Progenitor cell of endocrine pancreas (in vitro differentiated cells): Measurements from ENCODE around the gene HYDIN. TPM values are rescaled to one million over a fixed set of nuclear protein-coding genes. Genes with fewer than 3 reads are reported as not detected.

Experiments
- DNase-seq: peaks from one replicate; pipeline ENCODE4 v3.0.0; 2021; ENCODE audit warnings: low spot score; ENCODE audit not compliant: unreplicated experiment
- H3K27ac Mint-ChIP-seq: 2 replicates; pipeline ENCODE4 v1.8.0; 2021; ENCODE audit warnings: mild to moderate bottlenecking, moderate library complexity, mixed read lengths
- H3K27me3 Mint-ChIP-seq: 2 replicates; pipeline ENCODE4 v1.8.0; 2021; ENCODE audit warnings: mixed read lengths
- H3K36me3 Mint-ChIP-seq: 2 replicates; pipeline ENCODE4 v1.8.0; 2022; ENCODE audit warnings: mixed read lengths; ENCODE audit not compliant: insufficient read depth
- H3K4me1 Mint-ChIP-seq: 2 replicates; pipeline ENCODE4 v1.8.0; 2021; ENCODE audit warnings: low read depth, mixed read lengths
- H3K4me3 Mint-ChIP-seq: 2 replicates; pipeline ENCODE4 v1.8.0; 2021; ENCODE audit warnings: low read depth, mild to moderate bottlenecking, moderate library complexity, mixed read lengths
- H3K9me3 Mint-ChIP-seq: 2 replicates; pipeline ENCODE4 v1.8.0; 2021; ENCODE audit warnings: low read depth, mixed read lengths
- CTCF ChIP-seq: fragments of 200-600 bp; sonication (generic); IDR thresholded peaks from one replicate; pipeline ENCODE4 v1.5.0; 2021; ENCODE audit warnings: antibody characterized with exemption, mild to moderate bottlenecking; ENCODE audit not compliant: unreplicated experiment
- total RNA-seq: library from RNA; stranded (reverse); gene quantifications from 2 replicates; pipeline ENCODE4 v1.2.1, GENCODE V29; 2021

Gene HYDIN
- total RNA-seq, 1 donor from 2014 or later, result 21.7 TPM

GRCh38 chr16:71198408-71198807 is 32.1 kb downstream of the HYDIN start:
- H3K27me3 Mint-ChIP-seq, result no peaks in the 10 kb centered on the region
- no peak overlapping the region for H3K27ac Mint-ChIP-seq
- peaks cover 1% of the 10 kb centered on the region for H3K36me3 Mint-ChIP-seq
- peaks cover 8% of the 10 kb centered on the region for H3K9me3 Mint-ChIP-seq
- H3K4me1 Mint-ChIP-seq, result no peaks in the 10 kb centered on the region
- H3K4me3 Mint-ChIP-seq, result no peak overlapping the region
- TF ChIP-seq CTCF, result no peak
- no peak for DNase-seq

GRCh38 chr16:71192387-71192786 is 38.1 kb downstream of the HYDIN start:
- TF ChIP-seq CTCF, result no peak
- no peaks in the 10 kb centered on the region for H3K36me3 Mint-ChIP-seq
- H3K4me1 Mint-ChIP-seq, result peaks cover 2% of the 10 kb centered on the region
- H3K27me3 Mint-ChIP-seq, result no peaks in the 10 kb centered on the region
- peaks cover 11% of the 10 kb centered on the region for H3K9me3 Mint-ChIP-seq
- no peak overlapping the region for H3K4me3 Mint-ChIP-seq
- DNase-seq, result no peak
- H3K27ac Mint-ChIP-seq, result no peak overlapping the region

- no peak overlapping the region for H3K27ac Mint-ChIP-seq
Observed at GRCh38 chr16:71188956-71189712, 41.4 kb downstream of the HYDIN start.

GRCh38 chr16:71185347-71185746 is 45.2 kb downstream of the HYDIN start:
- H3K36me3 Mint-ChIP-seq, result peaks cover 29% of the 10 kb centered on the region
- no peak overlapping the region for H3K4me3 Mint-ChIP-seq
- H3K9me3 Mint-ChIP-seq, result peaks cover 32% of the 10 kb centered on the region
- H3K27ac Mint-ChIP-seq, result no peak overlapping the region
- no peak for TF ChIP-seq CTCF
- H3K27me3 Mint-ChIP-seq, result no peaks in the 10 kb centered on the region
- peaks cover 6% of the 10 kb centered on the region for H3K4me1 Mint-ChIP-seq
- DNase-seq, result no peak

More at GRCh38 chr16:71188956-71189712, 41.4 kb downstream of the HYDIN start:
- no peak for TF ChIP-seq CTCF
- Mint-ChIP-seq H3K4me3 (no peak overlapping the region), H3K36me3 (peaks cover 3% of the 10 kb centered on the region), H3K9me3 (peaks cover 12% of the 10 kb centered on the region), H3K4me1 (peaks cover 8% of the 10 kb centered on the region), H3K27me3 (no peaks in the 10 kb centered on the region)
- DNase-seq, result no peak

GRCh38 chr16:71179569-71179968 is 51.0 kb downstream of the HYDIN start:
- no peak for DNase-seq
- no peak for TF ChIP-seq CTCF
- Mint-ChIP-seq H3K9me3 (peaks cover 19% of the 10 kb centered on the region), H3K4me3 (no peak overlapping the region), H3K27ac (no peak overlapping the region), H3K4me1 (no peaks in the 10 kb centered on the region), H3K36me3 (peaks cover 34% of the 10 kb centered on the region), H3K27me3 (no peaks in the 10 kb centered on the region)
